GM19023 (cell line): ENCODE data around the gene MAP1LC3B.

Source experiments
- ATAC-seq: cut with Tn5 transposase; IDR thresholded peaks from one replicate; pipeline ENCODE4 v1.9.1; 2021; ENCODE audit warnings: mild to moderate bottlenecking, moderate library complexity; ENCODE audit not compliant: unreplicated experiment

MAP1LC3B gene

DNA sequence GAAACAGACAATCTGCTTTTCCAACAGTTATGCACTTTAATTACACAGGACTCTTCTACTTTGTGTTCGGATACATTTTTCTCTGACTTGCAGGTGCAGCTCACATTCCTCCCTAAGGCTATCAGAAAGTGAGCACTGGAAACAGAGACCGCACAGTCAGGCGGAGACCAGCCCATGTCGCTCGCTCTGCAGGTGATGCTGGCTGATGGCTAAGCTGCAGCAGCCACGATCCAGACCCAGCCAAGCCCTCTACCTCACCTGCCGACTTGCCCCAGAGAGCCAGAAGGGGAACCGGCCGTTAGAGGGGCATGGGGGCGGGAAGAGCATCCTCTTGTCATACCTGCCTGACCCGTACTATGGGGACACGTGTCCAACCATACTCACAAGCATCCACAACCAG is 33.8 kb downstream of the MAP1LC3B start:
- no peak for ATAC-seq

DNA sequence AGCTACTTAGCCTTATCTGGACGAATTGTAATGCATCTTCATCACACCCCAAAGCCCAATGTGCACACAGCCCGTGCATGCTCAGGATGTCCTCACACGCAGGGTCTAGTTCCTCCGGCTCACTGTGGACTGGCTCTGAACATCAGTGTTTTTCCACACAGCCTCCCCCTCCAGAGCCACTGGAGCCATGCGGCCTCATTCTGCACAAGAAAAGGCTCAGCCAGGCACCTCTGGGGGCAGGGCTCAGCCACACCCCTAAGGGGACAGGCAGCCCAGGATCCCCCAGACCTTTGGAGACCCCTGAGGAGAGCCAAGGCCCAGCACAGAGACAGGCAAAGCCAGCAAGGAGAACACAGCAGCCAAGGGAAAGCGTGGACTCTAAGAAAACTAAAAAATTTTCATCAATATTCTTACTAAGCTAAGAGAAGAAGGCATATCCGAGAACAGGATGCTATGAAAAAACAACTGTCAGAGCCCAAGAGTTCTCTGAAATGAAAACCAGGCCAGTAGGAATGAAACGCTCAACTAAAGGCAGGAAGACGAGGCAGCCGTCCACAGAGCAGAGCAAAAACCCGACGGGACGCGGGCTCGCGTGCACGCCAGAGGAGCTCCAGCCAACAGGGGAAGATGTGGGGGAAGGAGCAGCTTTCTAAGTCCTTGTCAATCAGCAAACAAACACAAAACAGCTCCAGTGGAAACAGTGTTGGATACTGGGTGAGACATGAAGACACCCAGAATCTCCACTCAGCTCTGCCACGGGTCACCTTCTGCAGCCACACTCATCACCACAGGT is 34.5 kb downstream of the MAP1LC3B start:
- ATAC-seq = no peak

DNA sequence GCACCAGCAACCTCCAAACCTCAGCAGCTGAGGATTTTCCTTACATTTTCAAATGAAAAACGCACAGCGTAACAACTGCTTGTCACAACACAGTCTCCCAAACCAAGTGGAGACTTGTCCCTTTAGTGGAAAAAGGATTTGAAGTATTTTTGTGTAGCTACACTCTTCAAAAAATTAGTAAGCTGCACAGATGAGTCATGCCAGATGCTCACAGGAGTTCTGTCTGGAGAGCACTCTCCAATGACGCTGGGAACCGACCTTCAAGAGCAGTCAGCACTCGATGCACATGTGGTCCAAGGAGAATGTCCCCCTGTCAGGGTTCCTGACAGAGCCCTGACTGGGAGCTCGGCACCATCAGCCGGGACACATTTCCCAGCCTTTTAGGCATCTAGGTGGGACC is 39.8 kb downstream of the MAP1LC3B start:
- ATAC-seq = no peak

DNA sequence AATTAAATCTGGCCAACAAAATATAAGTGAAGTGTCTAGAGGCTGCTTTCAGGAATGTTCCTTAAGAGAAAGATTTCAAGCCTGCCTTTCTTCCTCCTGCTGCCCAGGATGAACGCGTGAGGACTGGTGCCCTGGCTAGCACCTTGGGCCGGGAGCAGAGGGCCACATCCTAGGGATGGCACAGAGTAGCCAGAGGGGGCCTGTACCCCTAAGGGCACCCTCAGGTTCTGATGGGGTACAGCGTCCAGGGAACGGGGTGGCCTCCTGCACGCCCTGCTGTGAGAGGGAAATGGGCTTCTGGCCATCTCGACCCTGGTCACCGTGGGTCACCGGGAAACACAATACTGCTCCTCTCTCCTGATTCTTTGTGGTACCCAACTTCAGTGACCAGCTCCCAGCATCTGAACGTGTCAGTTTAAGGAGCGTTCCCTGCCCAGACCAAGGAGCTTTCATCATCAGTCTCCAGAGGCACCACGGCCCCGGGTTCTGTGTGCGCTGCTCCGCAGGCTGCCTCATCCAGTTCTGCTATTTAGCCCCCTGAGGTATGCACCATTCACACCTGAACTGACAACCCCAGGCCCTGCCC is 40.3 kb downstream of the MAP1LC3B start:
- ATAC-seq = no peak

DNA sequence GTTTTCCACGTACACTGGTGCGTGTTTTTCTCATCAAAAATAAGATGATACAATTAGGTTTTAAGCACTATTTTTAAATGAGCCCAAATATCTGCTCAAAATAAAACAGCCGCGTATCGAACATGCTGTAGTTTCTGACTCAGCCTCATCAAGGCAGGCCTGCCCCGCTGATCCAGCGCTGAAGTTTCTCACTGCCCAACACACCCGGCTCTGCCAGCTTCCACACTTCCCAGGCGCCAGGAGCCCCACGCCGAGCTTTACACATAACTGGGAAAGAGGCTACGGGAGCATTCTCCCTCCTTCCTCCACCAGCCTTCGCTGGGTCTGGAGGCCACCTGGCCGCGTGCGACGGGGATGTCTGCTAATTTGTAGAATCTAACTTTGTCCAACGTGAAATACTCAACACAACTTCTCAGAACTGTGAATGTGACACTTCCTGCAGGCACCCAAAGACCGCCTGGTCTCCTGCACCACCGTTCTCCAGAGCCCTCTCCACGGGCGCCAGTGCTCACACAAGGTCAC is 42.1 kb downstream of the MAP1LC3B start:
- ATAC-seq = no peak

DNA sequence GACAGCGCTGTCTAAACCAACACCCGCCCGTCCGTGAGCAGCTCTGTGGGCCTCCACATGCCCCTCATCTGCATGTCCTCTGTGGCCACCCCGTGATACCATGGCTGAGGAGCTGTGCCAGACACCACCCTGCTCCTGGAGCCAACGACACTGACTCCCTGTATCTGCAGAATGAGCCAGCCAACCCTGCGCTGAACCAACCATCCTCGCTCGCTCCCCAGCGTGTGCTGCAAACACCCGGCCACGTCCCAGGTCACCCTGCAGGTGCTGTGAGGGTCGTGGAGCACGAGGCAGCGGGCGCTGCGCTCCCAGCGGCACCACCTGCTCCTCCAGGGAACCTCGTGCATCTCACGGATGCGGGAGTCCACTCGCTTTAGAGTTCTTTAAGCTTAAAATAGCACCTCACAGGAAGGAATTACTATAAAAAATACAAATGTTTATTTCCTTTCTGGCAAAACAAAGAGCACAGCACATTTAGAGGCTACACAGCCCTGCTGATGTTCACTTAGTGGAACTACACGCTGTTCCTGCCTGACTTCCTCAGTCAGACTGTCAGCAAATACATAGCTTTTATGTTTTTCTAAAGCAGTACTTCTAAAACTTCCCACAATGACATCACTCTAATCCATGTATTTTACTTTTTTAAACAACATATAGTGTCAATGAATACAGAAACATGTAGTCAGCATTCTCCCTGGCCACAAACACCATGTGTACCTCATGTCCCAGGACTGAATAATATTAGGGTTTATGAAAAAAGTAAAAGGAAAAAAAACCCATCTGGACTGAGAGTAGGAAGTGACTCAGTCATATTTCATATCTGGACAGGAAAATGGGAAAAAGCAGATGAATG is 43.5 kb downstream of the MAP1LC3B start:
- ATAC-seq = no peak

DNA sequence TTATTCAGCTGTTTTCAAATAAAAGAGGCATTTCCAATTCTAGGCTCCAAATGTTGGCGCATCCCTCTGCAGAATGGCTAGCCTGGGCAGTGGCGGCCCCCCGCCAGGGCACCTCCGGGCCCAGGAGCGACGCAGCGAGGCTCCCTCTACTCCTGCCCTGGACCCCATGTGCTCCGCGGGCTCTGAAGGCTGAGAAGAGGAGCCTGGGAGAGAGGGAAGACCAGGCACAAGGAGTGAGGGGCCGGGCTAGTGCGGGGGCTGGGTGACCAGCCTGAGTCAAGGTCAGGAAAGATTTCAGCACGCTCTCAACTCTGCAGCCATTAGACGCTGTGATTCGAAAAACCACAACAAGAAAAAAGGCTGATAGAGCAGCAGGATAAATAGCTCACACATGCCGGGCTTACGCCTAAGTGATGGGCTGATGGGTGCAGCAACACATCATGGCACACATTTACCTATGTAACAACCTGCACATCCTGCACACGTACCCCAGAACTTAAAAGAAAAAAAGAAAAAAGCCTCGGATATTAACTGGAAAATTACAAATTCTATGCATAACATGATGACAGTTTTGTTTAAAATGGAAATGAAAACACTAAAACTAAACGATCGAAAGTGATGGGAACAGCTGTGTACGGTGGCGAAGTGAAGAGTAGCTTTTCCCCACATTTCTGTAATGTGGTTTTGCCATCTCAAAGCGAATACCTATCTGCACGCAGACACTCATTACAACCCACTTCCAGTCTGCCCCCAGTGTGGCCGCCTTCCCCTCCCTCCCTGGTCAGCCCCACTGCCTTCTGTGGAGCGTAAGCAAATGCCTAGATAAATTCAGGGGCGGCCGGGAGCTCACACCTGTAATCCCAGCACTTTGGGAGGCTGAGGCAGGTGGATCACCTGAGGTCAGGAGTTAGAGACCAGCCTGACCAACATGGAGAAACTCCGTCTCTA is 44.4 kb downstream of the MAP1LC3B start:
- no peak for ATAC-seq

DNA sequence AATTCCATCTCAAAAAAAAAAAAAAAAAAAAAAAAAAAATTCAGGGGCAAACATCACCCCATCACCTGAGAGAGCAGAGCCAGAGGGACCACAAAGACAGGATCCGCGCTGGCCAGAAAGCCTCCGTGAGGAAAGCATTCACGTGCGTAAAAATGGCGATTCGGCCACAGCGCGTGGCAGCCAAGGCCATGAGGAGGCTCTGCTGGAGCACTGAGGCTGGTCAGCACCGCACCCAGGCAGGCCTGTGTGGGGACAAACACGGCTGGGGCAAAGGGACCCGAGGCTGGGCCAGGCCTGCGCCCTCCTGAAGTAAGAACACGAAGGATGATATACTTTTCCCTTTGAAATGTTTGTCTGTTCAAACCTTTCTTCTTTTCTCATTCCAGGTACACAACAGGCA is 45.2 kb downstream of the MAP1LC3B start:
- no peak for ATAC-seq

DNA sequence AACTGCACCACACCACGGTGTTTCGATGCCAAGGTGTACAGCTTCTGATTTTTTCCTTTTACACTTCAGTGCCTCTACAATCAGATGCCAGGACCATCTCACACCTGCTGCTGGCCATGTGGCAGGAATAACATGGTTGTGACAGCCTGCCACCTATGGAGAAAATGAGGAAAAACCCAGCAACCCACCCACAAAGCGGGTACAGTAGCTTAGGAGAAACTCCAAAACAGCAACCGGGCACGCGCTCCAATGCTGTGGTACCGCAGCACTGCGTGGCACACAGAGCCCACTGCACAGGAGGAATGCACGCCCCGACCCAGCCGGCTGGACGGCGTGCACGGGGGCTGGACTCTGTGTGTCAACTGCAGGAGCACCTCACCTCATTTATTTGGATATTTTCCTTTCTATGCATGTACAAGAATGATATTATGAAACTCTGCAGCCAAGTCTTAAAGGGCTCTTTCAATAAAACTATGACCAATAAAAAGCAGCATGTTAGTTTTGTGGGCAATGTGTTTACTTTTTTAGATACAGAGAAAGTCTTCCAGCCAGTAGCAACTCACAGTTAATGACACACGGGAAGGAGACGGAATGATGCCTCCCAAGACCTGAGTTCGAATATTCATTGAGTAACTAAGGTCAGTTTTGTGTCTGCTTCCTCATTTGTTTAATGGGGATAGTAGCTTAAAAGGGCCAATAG is 45.9 kb downstream of the MAP1LC3B start:
- no peak for ATAC-seq

DNA sequence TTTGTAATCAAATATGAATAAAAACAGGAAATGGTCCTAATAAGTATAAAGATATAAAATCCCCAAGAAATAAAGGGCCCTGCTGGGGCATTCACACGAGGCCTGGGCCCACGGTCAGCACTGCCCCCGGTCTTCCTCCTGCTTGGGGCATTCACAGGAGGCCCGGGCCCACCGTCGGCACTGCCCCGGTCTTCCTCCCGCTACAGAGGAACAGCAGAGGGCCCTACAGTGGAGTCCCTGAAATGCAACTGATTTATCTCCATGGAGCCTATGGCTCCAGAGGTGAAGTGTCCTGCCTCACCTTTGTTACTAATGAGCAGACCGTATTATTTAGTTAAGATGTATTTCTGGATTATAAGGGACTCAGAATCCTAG is 46.5 kb downstream of the MAP1LC3B start:
- ATAC-seq = no peak

DNA sequence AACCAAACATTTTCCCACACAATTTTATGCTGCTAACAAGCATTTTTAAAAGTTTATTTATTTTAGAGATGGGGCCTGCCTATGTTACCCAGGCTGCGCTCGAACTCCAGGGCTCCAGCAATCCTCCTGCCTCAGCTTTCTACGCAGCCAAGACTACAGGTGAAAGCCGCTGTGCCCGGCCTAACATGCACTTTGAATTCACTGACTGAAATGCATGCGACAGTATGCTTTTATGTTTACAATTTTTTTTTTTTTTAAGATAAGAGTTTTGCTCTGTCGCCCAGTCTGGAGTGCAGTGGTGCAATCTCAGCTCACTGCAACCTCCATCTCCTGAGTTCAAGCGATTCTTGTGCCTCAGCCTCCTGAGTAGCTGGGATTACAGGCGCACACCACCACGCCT is 47.8 kb downstream of the MAP1LC3B start:
- ATAC-seq = no peak

DNA sequence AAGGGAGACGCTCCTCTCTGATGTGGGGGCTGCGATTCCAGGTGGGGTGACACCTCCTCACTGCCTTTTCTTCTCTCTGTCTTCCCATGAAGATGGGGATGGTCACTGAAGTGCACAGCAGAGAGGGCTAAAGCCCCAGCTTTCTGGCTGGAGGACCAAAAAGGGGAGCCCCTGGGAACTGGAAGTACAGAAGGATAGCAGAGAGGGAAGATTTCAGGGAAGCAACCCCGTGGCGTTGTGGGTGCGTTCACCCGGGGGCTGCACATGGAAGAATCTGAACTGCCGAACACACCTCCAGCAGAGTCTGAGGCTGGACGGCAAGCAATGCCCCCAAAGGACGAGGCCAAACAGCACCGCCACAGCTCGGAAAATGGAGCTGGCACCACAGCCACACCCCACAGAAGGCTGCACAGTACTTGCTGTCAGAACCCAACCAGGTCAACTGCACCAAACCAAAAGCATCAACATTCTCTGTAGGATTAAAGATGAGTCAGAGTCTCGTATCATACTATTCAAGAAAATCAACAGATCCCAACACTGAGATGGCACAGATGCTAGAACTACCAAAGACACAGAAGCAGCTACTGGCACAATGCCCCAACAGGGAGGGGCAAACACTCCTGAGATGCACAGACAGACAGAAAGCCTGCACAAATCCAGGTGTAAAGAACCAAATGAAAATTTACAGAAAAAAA is 49.9 kb downstream of the MAP1LC3B start:
- ATAC-seq = no peak

DNA sequence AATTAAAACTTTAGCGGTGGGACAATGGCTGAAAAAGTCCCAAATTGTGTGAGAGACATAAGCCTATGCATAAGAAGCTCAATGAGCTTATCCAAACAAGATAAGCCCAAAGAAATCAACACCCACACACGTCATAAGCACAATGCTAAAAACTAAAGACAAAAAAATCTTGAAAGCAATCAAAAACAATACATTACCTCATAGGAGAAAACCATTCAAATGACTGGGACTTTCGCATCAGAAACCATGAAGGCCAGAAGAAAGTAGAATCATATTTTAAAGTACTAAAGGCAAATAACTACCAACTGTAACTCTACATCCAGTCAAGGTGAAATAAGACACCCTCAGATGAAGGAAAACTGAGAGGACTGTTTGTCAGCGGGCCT is 50.4 kb downstream of the MAP1LC3B start:
- no peak for ATAC-seq

DNA sequence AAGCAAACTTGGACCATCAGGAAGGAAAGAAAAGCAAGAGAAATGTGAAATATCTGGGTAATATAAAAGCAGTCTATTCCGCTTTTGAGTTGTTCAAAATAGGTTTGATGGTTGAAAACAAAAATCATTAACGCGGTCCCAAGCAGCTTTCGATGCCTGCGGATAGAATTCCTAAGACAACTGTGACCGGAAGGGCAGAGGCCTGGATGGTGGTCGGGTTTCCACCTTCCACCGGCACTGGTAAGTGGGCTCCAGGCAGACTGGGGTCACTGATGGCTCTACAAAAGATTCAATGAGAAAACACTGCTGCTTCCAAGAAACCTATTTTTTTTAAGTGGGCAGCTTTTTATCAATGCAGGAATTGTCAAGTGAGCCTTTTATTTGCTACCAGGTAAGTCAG is 50.9 kb downstream of the MAP1LC3B start:
- ATAC-seq = no peak

DNA sequence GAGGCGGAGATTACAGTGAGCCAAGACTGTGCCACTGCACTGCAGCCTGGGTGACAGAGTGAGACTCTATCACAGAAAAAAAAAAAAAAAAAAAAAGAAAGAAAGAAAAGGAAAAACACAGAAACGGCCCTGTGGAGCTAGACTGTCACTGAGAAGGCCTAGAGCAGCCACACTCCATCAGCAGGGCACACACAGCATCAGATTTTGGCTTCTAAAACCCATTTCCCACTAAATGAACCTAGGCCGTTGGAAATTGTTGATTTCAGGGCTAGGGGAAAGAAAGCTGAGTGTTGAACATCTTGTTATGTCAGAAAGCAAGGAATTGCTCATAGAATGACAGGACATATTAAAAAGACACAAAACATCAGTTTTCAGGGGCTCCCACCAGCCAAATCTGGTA is 51.8 kb downstream of the MAP1LC3B start:
- ATAC-seq = no peak

DNA sequence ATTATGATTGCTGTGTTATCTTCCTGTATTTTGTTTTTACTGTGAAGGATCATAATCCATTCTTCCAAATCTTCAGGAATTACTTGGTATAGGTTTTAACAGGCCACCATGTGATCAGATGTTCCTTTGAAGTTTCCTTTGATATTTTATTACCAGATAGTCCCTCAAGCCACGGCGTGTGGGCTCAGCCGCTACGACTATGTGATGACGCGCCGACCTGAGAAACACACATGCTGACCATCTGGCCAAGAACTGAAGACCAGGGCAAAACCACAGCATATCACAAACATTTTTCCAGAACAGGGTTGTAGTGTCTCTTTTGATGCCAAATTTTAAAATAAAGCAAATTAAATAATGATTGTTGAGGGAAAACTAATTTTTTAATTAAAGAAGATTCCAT is 53.4 kb downstream of the MAP1LC3B start:
- ATAC-seq = no peak

DNA sequence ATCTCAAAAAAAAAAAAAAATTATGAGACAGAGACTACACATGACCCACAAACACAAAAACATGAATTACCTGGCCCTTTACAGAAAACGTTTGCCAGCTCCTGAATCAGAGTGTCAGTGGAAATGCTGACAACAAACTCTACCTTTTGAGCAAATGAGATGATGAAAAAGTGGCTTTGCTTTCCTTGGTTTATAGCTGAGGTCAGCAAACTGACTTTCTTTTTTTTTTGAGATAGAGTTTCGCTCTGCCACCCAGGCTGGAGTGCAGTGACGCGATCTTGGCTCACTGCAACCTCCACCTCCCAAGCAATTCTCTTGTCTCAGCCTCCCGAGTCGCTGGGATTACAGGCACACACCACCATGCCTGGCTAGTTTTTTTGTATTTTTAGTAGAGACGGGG is 54.3 kb downstream of the MAP1LC3B start:
- ATAC-seq = no peak

DNA sequence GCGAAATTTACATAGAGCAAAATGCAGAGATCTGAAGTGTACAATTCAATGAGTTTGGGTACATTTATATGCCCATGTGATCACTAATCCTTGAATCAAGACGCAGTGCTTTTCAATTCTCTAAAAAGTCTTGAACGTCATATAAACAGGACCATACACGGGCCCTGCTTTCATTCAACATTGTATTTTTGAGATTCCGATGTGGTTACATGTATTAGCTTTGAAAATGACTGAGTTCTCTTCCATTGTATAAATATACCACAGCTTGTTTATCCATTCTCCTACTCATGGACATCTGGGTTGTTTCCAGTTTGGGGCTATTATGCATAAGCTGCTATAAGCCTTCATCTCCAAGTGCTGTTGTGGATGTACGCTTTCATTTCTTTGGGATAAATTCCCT is 55.2 kb downstream of the MAP1LC3B start:
- ATAC-seq = no peak

DNA sequence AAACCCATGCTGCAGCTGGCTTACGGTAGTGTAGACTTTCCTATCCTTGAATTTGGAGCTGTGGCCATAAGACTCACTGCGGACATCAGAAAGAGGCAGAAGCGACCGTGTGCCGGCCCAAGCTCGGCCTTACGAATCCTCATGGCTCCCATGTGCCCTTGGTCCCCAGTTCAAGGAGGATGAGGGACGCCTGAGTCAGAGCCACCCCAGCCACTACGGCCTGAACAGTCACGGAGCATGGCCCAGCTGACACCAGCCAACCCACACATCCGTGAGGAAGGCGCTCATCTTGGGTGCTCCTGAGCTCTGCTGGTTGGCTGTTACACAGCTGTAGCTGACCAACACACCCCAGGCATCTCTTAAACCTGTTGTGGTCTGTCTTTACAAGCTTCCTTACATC is 56.7 kb downstream of the MAP1LC3B start:
- no peak for ATAC-seq
